GF-D8 (cell line): ENCODE data around the gene AHNAK2.

Source experiments
- DNase-seq: peaks from one replicate; lab custom pipeline; 2025; lab: John Stamatoyannopoulos, UW

The AHNAK2 gene

DNA sequence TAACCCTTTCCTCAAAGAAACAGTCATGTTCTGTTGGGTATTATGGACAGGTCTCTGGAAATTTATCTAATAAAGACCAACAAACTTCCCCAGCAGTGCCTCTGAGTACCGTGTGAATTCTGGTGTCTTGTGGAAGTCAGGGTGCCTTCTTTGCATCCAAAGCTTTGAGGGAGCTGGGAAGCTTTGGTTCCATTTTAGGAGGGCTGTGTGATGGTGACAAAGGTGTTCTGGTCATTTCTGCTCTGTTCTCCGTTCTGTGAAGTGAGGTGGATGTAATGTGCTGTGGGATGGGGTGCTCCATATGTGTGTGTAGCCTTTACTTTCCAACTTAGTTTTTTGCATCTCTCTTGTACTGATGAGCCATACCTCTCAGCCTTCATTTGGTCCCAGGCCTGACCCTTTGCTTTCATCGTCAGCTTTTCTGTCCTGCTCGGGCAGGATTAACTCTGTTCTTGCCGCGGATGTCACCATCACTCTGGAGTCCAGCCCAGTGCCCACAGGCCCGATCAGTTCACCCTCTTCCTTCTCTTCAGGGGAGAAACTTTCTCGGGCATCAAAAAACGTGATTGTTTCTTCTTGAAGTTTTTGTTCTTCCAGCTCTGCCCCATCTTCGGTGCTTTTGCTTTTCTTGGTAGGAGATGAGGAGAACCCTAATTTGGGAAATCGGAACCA is 40.3 kb downstream of the AHNAK2 start:
- DNase-seq = no peak

DNA sequence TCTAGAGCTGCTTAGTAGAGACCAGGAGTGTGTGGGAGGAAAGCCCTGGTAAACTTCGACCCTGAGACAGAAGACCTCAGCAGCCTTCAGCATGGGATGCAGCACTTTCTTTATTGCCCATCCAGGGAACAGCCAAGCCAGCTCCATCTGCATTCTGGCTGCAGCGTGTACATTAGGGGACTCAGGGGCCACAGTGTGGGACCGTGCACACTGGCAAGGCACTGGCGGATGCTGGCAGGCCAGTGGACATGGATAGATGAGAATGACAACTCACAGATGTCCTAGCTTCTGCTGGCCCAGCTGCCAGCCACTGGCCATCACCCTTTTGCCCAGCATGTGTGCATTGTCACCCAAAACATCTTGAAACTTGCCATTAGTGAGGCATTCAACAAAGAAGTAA is 41.0 kb downstream of the AHNAK2 start:
- no peak for DNase-seq

GRCh38 chr14:104936361-104937155 is 41.6 kb downstream of the AHNAK2 start:
- DNase-seq = no peak

- no peak for DNase-seq
Observed at GRCh38 chr14:104935955-104936354, 42.2 kb downstream of the AHNAK2 start.

- DNase-seq = no peak
Observed at GRCh38 chr14:104935026-104935650, 43.0 kb downstream of the AHNAK2 start.

- DNase-seq = no peak
Observed at GRCh38 chr14:104933746-104934733, 44.1 kb downstream of the AHNAK2 start.

DNA sequence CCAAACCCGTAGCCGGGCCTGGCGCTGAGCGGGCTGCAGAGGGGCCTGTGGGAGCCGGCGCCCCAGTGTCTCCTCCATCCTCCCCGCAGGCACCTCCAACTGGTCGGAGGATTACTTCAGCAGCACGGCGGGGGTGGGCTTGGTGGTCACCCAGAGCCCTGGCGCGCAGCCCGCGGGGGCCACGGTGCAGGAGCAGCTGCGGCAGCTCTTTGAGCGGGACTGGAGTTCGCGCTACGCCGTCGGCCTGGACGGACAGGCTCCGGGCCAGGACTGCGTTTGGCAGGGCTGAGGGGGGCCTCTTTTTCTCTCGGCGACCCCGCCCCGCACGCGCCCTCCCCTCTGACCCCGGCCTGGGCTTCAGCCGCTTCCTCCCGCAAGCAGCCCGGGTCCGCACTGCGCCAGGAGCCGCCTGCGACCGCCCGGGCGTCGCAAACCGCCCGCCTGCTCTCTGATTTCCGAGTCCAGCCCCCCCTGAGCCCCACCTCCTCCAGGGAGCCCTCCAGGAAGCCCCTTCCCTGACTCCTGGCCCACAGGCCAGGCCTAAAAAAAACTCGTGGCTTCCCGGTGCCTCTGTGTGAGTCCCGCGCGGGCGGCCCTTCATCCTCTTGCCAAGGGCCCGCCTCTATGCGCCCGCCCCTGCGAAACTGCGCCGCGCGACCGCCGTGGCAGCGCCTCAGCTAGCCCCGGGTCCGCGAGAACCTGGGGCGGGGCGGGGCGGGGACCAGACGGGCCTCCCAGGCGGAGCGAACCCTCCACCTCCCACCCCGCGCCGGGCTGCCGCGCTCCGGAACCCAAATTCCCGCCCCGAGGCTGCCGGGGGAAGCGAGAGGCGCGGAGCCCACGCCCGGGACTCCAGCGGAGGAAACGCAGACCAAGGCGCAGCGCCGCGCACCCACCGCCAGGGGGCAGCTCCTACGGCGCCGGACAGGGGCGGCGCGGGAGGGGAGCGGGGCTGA is 45.2 kb downstream of the AHNAK2 start:
- DNase-seq = no peak

- no peak for DNase-seq
Observed at GRCh38 chr14:104931771-104932675, 46.2 kb downstream of the AHNAK2 start.

DNA sequence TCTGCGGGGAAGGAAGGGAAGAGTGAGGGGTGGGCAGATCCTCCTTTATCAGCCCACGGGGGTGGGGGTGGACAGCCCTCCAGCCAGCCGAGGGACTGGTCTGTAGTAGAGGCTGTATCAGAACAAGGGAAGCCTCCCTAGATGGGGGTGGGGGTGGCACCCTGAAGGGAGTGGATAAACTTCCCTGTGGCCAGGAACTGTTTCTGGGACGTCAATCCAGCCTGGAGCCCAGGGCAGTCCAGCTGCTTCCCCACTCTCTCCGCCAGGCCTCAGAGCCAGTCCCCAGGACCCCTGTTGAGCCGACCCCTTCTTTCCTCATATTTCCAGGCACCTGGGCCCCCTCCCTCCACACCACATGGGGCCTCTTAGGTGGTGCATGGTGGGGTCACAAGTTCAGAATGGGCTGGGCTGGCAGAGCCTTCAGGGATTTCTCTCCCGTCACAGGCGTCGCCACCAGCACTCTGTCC is 46.8 kb downstream of the AHNAK2 start:
- DNase-seq = no peak

DNA sequence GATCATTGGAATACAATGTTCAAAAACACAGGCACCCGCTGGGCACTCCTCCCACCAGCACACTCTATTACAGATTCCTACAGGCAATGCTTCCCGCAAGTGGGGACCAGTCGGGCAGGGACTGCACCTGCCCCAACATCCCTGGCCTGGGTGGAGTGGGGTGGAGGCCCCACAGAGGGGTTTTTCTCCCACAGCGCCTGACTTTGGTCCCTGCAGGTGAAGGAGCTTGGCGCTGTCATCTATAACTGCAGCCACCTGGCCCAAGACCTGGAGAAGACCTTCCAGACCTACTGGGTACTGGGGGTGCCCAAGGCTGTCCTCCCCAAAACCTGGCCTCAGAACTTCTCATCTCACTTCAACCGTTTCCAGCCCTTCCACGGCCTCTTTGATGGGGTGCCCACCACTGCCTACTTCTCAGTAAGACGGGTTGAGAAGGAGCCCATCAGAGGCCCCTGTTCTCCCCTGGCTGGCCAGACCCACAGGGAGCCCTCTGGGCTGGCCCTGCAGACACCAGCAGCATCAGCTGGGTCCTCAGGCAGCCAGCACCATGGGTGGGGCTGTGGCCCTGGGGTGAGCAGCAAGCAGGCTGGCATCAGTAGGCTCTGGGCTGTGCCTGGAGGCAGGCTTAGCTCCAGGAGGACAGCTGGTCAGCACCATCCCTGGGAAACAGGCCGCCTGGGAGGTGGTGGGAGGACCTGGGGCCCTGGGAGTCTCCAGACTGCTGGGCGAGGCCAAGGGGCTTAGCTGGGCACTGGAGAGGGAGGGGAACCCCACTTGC is 47.5 kb downstream of the AHNAK2 start:
- no peak for DNase-seq

DNA sequence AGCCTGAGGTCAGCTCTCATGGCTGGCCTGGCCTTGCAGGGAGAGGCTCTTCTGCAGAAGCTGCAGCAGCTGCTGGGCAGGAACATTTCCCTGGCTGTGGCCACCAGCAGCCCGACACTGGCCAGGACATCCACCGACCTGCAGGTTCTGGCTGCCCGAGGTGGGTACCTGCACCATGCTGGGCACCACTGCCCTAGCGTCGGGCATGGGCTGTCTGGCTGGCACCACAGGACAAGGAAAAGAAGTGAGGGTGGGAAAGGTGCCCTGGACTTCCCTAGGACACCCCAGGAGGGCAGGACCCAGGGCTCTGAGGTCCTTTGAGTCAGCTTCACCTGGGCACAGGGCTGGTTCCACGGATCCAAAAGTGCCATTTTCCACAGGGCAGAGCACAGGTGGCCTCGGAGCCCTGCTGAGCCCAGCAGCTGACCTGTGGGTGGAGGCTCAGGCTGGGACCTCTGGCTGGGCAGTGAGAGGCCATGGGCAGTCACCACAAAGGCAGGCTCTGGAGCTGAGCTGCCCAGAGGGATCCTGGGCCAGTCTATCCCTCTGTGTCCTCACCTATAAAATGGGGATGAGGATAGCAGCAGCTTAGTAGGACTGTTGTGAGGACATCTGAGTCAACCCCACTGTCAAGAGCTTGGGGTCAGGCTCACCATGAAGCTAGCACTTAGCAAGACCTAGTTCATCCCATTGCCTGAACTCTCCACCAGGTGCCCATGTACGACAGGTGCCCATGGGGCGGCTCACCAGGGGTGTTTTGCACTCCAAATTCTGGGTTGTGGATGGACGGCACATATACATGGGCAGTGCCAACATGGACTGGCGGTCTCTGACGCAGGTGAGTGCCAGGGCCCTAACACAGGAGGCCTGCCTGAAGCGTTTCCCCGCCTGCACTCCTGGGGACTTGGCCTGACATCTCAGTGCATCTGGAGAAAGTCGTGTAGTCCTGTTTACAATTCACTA is 48.6 kb downstream of the AHNAK2 start:
- no peak for DNase-seq

- no peak for DNase-seq
Observed at GRCh38 chr14:104928391-104929133, 49.6 kb downstream of the AHNAK2 start.

- DNase-seq = no peak
Observed at GRCh38 chr14:104927901-104928300, 50.3 kb downstream of the AHNAK2 start.

GRCh38 chr14:104927432-104927816 is 50.8 kb downstream of the AHNAK2 start:
- DNase-seq = no peak

DNA sequence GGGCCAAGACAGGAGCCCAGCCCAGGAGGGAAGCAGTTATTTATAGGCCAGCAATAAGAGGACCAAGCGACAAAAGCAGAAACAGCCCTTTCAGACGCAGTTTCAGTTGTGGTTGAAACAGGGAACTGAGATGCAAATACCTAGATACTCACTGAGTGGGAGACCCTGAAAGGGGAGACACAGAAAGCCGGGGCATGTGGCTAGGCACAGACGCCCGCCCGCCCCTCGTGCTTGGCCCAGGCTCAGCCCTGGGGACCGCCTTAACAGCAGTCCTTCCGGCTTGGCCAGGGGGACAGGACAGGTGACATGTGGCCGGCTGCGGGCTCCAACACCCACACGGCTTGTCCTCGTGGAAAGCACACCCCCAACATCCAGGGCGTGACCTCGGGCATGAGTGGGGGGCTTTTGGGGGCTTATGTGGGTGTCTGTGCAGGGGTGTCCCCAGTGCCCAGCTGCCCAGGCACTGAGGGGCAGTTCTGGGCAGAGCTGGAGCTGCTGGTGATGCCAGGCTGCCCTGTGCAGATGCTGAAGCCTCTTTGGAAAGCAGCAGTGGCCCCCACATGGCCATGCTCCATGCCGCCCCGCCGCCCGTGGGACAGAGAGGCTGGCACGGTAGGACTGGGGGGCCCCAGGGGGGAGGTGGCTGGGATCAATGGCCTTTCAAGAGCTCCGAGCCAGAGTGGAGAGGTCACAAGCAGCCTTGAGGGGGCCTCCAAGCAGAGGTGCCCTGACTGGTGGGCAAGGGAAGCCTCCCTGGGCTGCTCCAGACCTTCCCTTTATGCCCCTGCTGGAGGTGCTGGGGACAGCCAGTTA is 51.3 kb downstream of the AHNAK2 start:
- DNase-seq = no peak
